HG03175 (cell line): ENCODE results near the gene RALGPS1.

Source experiments
- ATAC-seq: cut with Tn5 transposase; IDR thresholded peaks from one replicate; pipeline ENCODE4 v1.9.1; 2021; ENCODE audit warnings: mild to moderate bottlenecking, moderate library complexity; ENCODE audit not compliant: unreplicated experiment

The RALGPS1 gene

DNA sequence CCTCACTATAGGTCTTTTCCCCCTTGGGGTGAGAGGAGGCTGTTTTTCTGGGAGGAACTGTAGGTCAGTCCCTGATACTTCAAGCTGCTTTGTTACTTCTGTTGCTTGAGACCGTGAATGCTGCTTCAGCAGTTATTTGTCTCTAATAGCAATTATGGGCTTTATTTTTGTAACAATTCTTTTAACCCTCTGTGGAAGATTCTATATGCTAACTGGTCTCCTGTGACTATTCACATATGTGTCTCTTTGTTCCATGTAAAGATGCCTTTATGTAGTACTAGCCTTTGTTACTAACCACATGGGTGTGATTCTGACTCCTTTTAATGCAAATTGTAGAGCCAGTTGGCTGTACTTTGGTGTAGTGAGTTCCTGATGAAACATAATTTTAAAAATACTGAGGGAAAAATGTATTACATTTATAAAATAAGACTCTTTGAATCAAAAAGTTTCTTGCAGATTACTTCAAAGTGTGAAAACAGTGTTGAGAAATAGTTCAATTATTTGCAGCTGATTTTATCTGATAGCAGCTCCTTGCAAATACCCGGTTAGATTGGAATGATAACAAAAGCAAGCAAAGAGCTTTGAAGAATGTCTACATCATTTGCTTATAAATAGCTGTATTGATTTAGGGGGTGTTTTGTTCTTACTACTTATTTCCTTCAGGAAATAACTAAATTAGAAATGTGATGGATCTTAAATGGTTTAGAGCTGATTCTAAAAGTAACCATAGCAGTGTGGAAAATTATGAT is 161.2 kb downstream of the RALGPS1 start:
- no peak for ATAC-seq

DNA sequence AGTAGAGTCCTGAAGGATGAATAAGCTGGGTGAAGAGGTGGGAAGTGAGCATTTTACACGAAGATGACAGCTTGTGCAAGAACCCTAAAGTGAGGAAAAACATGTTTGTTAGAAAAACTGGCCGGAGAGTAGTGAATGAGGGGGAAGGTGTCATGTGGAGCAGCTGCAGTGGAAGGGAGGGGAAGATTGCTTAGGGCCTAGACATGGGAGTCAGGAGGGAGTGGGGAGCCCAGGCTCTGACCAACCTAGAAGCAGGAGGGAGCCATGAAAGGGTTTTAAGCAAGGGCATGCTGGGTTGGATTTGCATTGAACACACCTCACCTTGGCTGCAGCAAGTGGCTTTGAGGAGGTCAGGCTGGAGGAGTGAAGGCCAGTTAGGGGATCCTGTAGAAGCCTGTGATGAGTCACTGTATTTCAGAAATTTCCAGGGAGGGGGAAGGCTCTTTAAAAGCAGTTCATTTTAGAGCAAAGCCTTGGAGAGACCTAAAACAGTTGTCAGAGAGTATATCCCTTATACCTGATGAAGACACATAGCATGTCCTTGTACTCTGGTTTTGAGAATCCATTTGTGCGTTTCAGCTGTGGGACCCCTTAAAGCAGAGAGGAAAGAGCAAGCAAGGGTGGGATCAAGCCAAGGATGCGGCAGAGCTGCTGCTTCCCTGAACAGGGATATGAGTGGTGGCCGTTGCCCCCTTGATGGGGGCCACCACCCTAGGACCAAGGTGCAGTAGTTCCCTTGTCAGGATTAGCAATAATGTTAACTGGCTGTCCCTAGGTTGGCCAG is 162.5 kb downstream of the RALGPS1 start:
- no peak for ATAC-seq

DNA sequence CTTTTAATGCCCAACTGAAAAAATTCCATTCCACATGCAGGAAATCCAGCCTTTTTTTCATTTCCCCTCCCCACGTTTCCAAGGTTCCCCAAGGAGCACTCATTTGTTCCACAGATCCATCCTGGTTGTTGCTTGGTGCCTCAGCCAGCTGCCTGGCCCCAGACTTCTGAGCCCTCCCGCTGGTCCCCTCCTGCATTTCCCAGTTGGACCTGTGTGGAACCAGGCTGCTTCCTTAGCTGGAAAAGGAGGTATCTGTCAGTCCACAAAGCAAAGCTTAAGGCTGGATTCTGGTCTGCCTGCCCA is 163.0 kb downstream of the RALGPS1 start:
- no peak for ATAC-seq

DNA sequence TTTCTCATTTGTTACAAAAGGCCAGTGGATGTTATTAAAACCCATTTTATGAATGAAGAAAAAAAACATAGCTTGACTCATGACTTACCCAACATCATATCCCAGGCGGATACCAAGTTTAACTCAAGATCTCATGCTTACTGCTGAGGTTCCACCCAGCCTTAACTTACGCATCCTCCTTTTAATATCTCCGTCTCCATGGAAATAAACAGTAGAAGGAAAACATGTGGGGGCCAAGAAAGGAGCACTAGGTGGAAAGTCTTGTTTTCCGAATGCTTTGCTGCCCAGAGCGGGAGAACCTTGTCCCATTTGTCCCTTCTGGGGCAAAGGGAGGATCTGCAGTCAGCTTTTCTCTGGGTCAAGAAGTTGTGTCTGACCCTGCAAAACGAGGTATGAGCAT is 163.8 kb downstream of the RALGPS1 start:
- ATAC-seq: no peak

DNA sequence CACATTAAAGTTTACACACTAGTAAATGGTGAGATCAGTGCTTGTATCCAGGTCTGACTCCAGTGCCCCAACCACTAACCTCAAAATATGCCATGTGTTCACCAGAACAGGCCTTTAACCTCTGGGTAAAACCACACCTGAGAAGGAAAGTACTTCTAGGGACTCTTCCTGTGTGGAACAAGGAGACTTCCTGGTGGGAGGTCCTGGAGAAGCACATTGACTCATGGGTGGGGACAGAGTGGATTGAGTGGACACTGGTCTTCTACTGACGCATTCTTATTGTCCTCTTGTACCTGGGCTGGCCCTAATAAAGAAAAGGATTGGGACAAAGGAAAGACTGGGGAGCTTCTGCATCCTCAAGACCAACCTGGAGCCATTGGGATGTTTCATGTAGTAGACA is 164.4 kb downstream of the RALGPS1 start:
- ATAC-seq: no peak

DNA sequence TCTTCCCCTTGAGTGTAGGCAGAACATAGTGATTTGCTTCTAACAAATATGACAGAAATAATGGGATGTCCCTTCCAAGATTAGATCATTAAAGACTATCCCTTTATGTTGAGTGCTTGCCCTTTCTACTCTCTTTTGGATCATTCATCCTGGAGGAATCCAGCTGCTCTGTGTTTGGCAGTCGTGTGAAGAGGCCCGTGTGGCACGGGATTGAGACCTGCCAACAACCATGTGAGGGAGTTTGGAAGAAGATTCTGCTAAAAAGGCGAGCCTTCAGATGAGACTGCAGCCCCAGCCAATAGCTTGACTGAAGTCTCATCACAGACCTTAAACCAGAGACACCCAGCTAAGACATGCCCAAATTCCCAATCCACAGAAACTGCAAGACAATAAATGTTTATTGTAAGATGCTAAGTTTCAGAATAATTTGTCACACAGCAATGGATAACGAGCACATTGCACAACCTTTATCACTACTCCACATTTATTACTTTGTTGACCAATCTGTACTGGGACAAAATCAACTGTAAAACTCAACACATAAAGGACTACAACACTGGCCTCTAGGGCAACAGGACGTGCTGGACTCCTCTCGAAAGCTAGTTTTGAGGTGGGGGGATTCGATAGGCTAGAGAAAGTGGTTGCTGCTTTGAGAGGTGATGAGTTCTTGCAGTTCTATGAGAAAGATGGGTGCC is 165.0 kb downstream of the RALGPS1 start:
- no peak for ATAC-seq

DNA sequence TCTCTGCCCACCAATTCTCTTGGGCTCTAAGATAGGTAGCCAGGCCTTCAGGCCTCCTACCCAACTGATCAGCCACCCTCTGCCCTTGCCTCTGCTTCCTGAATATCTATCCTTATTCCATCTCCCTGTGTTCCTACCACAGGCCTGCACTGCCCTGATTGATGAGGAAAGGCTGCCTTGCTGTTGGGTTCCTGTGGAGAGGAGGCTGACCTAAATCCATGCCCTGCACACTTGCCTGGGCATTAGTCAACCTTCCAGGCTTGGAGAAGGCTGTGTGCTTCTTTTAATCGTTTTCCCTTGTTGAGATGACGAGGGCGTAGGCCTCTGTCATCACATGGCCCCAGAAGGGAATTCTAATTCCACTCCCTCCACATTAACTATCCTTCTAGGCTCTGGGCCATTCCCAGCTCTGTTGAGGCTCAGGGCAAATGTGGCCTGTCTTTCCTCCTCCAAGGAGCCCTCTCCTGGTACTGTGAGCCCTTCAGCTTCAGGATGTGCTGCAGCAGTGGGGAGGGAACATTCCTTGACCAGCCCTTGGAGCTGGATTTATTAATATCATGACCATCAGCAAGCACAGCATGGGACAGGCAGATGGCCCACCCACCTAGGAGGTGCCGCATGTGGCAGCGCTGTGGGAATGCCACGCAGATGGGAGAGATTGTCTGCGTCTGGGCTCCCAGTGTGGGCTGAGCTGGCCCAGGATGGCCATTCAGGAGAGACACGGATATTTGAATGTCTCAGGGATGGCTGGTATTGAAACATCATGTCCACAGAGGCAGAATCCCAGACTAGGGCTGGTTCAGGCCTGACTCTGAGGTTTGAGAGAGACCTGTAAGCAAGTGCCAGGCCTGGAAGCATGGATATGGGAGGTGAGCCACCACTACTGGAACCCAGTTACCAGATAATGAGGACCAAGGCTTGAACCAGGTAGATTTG is 166.9 kb downstream of the RALGPS1 start:
- no peak for ATAC-seq

DNA sequence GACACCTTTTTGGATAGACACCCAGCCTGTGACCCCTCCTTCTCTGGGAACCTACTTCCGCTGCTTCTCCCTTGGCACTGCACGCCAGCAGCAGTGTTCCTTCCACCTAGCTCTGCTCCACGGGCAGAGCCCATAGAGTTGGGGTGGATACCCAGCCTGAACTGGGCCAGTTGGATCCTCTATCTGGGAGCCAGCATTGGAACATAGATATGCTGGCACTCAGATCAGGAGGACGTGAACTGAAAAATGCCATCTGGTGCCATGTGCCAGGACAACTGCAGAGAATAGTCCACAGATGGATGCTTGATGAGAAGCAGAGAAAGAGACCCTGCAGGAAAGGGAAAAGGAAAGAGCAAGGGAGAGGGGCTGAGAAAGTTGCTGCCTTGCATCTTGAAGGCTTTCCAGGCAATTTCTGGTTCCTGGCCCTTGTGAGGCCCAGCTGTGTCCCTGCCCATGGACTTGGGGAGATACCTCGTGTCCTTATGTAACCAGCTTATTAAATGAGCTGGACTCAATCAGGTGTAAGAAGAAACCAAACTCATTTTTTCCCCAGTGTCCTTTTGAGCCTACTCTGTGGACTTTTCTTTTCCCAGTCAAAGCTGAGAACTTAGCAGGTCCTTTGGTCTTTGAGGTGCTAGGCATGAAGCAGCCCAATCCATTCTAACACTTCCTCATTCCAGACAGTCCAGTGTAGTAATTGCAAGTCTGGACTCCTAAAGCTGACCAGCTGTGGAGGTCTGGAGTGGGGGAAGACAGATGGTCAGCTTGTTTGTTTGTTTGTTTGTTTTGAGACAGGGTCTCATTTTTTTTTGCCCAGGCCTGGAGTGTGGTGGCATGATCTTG is 168.8 kb downstream of the RALGPS1 start:
- no peak for ATAC-seq

DNA sequence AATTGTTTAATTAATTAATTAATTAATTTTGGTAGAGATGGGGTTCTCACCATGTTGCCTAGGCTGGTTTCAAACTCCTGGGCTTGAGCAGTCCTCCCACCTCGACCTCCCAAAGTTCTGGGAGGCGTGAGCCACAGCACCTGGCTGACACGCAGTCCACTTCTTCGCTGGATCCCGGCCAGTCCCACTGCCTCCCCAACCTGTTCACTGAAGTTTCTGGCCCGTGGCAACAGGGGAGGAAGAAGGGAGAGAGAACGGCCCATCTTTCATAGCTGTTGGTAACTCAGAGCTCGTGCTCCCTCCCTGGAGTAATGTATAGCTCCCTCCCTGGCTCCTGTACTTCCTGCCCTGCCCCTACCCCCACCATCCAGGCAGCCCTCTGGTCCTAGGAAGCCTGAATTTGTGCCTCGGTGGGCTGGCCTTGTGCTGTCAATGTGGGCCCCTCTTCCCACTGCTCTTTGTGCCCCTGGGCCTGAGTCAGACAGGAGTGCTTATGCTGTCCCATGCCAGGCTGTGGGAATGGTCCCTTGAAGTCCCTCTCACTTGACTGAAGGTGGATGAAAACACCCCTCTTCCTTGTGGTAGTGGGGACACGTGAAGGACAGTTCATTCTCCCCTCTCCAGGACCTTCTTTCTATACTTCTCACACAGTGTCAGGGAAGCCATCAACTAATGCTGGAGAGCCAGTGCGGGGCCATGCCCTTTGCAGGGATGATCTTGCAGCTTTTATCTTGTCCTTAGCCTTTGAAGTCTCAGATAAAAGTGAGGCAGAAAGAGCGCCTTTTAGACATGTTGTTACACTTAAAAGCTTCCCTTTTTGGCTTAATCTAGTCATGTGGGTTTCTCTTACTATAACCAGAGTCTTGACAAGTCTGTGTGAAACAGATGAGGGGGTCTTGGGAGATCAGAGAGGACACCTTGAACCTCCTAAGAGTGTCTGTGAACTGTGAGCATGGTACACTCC is 169.8 kb downstream of the RALGPS1 start:
- ATAC-seq: no peak

DNA sequence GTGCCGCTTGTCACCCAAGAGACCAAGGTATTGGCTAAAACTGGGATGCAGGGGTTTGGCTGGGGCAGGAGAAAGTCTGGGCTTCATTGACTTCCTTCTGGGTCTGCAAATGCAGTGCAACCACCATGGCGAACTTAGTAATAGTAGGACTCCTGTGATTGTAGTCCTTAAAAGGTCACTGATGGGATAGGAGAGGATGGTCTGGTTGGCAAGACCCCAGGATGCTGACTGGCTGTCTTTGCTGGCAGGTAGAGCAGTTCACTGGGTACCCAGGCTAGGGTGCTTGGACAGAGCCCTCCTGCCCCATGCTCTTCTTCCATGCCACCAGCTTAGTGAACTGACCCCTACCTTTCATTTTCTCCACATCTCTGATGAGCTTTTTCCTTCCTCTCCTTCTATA is 170.6 kb downstream of the RALGPS1 start:
- ATAC-seq: no peak

DNA sequence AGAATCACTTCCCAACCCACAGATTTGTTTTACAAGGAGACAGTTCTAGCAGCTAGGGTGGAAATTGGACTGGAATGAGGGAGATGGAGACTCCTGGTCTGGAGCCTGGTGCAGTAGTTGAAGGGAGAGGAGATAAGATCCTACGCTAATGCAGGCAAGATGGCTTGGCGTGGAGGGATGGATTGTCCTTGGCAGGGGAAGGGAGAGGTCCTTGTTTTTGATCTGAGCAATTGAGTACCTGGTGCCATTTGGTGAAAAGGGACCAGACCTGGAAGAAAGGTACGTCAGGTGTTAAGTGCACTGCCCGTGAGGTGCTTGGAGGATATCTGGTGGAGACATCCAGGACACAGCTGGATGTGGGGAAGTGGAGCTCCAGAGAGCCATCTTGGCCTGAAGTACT is 172.2 kb downstream of the RALGPS1 start:
- ATAC-seq: no peak

DNA sequence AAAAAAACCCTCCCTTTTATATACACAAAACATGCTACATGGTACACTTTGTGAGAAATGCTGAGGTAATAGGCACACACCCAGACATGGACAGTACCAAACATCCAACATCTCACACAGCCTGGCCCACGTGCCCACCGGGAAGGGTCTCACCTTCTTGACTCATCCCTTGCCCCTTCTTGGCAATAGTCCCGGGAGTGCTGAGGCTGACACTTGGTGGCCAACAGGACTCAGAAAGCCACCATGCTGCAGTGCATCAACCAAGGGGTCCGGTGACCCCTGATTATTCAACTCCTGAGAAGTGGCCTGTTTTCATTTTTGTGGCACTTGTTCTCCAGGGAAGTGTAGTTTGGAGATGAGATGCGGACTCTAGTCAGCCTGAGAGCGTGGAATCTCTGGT is 172.8 kb downstream of the RALGPS1 start:
- no peak for ATAC-seq

DNA sequence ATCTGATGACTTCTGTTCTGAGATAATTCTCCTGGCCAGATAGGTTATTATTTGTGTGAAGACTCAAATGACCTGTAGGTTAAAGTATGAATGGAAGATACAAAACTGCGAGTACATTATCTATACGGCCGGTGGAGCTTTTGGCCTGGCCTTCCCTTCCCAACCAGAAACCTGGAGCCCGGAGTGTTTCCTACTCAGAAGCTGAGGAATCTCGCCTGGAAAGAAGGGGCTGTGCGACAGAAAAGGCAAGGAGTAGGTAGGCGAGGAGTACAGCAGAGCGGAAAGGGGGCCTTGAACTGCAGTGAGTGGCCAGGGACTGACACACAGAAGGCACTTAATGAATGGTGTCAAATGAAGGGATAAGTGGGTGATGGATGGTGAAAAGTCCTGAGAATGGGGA is 173.3 kb downstream of the RALGPS1 start:
- ATAC-seq: no peak

DNA sequence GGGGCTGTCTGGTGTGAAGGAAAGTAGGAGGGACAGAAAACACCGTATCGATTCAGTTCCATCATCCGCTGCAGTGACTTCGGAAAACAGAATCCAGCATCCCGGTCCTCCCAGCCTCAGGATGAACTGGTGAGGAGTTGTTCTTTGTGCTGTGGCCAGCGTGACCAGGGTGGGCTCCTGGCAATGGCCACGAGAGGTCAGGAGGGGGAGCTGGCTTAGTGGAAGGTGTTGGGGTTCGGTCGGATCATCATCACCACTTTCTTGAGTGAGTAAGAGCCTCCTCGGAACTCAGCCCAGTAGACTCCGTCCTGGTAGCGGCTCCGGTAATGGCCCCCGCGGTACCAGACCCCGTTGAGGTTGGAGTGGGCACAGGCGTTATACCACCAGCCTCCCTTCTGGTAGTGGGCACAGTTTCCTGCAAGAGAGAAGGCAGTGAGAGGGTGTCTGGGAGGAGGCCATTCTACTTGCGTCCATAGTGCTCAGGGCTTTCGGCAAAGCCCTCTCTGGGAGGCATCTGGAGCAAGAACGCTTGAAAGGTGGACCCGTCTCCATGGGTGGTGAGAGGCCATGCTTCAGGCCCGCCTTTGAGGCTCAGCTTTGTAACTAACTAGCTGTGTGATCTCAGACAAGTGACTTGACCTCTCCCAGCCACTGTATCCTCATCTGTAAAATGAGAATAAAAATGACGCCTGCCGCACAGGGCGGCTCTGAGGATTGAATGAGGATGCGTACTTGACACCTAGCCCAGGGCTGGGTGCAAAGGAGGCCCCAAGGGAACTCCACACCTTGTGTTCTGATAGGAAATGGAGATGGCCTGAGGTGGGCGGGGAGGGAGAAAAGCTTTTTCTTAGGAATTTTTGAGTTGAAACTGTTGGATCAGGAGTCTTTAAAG is 174.4 kb downstream of the RALGPS1 start:
- ATAC-seq: no peak

DNA sequence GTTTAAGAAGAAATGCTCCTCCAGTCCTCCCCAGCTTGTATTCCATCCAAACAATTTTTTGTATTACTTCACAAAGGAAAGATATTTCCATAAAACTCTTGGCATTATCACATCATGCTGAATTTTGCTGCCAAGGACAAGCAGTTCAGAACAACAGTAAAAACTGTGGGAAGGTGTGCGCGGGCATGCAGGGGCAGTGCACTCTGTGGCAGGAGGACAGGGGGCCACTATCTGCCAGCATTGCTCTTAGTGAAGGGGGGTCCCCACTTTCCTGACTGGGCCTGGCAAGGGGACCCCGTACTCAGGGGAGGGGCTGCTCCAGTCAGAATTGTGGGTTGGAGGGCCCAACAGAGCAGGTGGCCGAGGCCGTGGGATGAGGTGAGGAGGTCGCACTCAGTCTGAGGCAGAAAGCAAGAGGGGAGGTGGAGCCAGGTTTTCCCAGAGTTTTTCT is 175.1 kb downstream of the RALGPS1 start:
- no peak for ATAC-seq

DNA sequence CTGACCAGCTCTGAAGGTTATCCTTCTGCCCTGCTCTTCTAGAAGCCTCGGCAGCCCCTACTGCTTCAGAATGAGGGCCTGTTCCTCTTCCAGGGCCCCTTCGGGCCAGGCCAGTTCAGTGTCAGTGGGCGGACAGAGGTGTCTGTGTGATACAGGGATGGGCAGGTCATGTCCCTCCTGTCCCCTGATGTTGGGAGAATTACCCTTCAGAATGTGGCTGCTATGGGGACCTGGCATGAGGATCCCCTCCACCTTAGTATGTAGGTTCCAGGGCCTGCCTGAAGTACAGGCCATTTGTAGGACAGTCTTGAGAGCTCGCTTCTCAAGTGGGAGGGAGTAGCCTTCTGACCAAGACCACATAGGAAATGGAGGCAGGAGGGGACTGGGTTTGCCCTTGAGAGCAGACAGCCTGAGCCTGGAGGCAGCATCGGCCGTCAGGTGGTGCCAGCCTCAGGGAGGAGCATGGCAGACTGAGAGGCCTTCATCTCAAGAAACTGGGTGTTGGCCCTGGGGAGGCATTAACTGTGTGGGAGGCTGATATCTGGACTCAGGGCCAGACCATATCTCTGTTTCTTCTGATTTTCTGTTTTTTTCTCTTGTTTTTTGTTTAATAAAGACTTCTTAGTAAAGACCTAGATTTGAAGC is 175.9 kb downstream of the RALGPS1 start:
- ATAC-seq: no peak

DNA sequence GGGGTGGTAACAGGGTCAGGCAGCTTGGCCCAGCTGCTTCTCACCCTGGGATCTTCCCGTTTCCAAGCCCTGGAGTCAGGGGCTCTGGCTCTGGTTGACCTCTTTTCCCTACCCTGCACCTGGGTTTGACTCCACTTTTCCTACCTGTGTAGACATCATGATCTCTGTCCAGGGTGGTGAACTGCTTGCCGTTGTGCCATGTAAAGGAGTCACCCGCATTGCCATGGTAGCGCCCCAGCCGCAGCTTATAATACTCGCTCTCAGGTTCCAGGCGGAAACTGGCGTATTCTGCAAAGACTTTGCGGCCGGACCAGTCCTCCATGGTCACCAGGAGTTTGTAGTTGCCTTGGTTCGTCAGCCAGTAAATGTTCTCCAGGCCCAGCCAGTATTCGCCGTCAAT is 176.9 kb downstream of the RALGPS1 start:
- no peak for ATAC-seq
